ENCODE measurements around the gene SLCO2B1. TPM values are rescaled to one million over a fixed set of nuclear protein-coding genes. Genes with fewer than 3 reads are reported as not detected.
"Not testable (repeated sequence)": the region's sequence is repeated elsewhere in the genome, so short reads cannot be mapped to it uniquely, and the experiment has no call there.

The SLCO2B1 gene
- total and polyA plus RNA-seq, 12 donors = 5.8 to 234 (median 122) TPM

- Histone ChIP-seq H3K27me3 (no peaks in the 10 kb centered on the region), H3K4me1 (replicated peaks in 1 of 2) (no peaks in the 10 kb centered on the region), H3K4me3 (no peak overlapping the region), H3K27ac (no peak overlapping the region), H3K9me3 (replicated peaks in 1 of 3) (no peaks in the 10 kb centered on the region), H3K36me3 (replicated peaks in 1 of 2) (no peaks in the 10 kb centered on the region)
- WGBS, 4 donors = 58 to 64% (median 60%) methylated on average over 9 of the region's 9 CpGs
- intact Hi-C loops (cut with DNase I) = no loop called here
- DNase-seq = no peak
- no peak for TF ChIP-seq POLR2A (IDR thresholded peaks at IDR 0.05)
- TF ChIP-seq, protein P1, sequence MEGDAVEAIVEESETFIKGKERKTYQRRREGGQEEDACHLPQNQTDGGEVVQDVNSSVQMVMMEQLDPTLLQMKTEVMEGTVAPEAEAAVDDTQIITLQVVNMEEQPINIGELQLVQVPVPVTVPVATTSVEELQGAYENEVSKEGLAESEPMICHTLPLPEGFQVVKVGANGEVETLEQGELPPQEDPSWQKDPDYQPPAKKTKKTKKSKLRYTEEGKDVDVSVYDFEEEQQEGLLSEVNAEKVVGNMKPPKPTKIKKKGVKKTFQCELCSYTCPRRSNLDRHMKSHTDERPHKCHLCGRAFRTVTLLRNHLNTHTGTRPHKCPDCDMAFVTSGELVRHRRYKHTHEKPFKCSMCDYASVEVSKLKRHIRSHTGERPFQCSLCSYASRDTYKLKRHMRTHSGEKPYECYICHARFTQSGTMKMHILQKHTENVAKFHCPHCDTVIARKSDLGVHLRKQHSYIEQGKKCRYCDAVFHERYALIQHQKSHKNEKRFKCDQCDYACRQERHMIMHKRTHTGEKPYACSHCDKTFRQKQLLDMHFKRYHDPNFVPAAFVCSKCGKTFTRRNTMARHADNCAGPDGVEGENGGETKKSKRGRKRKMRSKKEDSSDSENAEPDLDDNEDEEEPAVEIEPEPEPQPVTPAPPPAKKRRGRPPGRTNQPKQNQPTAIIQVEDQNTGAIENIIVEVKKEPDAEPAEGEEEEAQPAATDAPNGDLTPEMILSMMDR (IDR thresholded peaks at IDR 0.05) = no peak
Measured at GRCh38 chr11:75105462-75105925, 45.4 kb upstream of the SLCO2B1 start.

DNA sequence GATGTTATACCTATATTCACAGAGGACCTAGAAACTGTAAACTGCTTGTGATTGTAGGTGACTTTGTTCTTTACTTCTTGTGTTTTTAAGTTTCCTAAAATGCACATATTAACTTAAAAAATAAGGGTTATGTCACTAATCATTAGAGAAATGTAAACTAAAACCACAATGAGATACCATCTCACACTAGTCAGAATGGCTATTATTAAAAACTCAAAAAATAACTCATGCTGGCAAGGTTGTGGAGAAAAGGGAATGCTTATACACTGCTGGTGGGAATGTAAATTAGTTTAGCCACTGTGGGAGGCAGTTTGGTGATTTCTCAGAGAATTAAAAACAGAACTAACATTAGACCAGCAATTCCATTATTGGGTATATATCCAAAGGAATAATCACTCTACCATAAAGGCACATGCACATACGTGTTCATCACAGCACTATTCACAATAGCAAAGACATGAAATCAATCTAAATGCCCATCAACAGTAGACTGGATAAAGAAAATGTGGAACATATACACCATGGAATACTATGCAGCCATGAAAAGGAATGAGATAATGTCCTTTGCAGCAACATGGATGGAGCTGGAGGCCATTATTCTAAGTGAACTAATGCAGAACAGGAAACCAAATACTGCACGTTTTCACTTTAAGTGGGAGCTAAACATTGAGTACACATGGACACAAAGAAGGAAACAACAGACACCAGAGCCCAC, 44.8 kb upstream of the SLCO2B1 start:
- H3K4me1 ChIP-seq (replicated peaks in 1 of 2); H3K36me3 ChIP-seq (replicated peaks in 1 of 2); H3K27me3 ChIP-seq; DNase-seq; H3K9me3 ChIP-seq (replicated peaks in 1 of 3); H3K4me3 ChIP-seq; intact Hi-C loops (cut with DNase I); H3K27ac ChIP-seq: not testable (repeated sequence)
- WGBS, 4 donors = 46 to 66% (median 59%) methylated on average over 2 of the region's 2 CpGs

DNA sequence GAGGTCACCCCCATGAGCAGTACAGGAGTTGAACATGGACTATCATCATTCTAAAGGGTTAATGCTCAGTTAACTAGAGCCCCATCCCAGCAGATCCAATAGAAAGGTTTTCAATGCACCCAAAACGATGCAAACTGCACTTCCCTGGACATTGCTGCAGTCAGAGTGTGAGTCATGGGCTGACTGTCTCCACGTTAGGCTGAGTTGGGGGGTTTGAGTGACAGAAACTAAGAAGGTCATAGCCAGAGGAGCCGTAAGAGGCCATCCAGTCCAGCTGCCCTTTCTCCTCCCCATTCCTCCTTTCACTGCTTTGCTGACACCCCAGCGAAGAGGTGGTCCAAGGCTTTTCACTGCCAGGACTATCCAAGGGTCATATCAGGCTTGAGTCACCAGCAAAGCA, 43.7 kb upstream of the SLCO2B1 start:
- Histone ChIP-seq H3K4me1 (replicated peaks in 1 of 2) (no peaks in the 10 kb centered on the region), H3K36me3 (replicated peaks in 1 of 2) (no peaks in the 10 kb centered on the region), H3K27me3 (no peaks in the 10 kb centered on the region), H3K27ac (peak overlapping the region in 1 of 5 donors; percentile 1), H3K9me3 (replicated peaks in 1 of 3) (no peaks in the 10 kb centered on the region), H3K4me3 (no peak overlapping the region)
- no peak for TF ChIP-seq POLR2A (IDR thresholded peaks at IDR 0.05)
- TF ChIP-seq, protein P1 (IDR thresholded peaks at IDR 0.05) = no peak
- peak in 3 of 7 donors; percentile 8 to 29 (median 19) for DNase-seq
- intact Hi-C loops (cut with DNase I) = no loop called here
- 31 to 33% (median 33%) methylated on average over 4 of the region's 4 CpGs for WGBS, 4 donors

DNA sequence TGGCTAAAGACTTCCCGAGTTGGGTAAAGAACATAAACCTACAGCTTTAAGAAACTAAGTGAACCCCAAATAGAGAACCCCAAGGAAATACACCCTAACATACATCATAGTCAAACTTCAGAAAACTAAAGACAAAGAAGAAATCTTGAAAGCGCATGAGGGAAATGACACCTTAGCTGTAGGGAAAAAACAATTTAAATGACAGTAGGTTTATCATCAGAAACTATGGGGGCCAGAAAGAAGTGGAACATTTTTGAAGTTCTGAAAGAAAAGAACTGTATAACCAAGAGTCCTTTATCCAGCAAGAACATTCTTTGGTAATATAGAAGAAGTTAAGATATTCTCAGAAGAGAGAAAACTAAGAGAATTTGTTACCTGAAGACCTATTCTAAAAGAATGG, 38.7 kb upstream of the SLCO2B1 start:
- no peaks in the 10 kb centered on the region for H3K4me1 ChIP-seq (replicated peaks in 1 of 2)
- intact Hi-C loops (cut with DNase I) = no loop called here
- no peak overlapping the region for H3K4me3 ChIP-seq
- H3K9me3 ChIP-seq (replicated peaks in 1 of 3) = no peaks in the 10 kb centered on the region
- no peaks in the 10 kb centered on the region for H3K27me3 ChIP-seq
- TF ChIP-seq, protein P1 (IDR thresholded peaks at IDR 0.05) = no peak
- no peak for TF ChIP-seq POLR2A (IDR thresholded peaks at IDR 0.05)
- H3K36me3 ChIP-seq (replicated peaks in 1 of 2) = no peaks in the 10 kb centered on the region
- DNase-seq = no peak
- 69 to 73% (median 72%) methylated on average over 2 of the region's 2 CpGs for WGBS, 4 donors
- no peak overlapping the region for H3K27ac ChIP-seq

DNA sequence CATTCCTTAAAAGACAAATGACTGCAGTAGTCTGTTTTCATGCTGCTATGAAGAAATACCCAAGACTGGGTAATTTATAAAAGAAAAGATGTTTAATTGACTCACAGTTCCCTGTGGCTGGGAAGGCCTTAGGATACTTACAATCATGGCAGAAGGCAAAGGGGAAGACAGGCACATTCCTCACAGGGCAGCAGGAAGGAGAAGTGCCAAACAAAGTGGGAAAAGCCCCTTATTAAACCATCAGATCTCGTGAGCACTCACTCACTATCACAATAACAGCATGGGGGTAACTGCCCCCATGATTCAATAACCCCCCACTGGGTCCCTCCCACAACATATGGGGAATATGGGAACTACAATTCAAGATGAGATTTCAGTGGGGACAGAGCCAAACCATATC, 37.9 kb upstream of the SLCO2B1 start:
- Histone ChIP-seq H3K4me1 (replicated peaks in 1 of 2) (no peaks in the 10 kb centered on the region), H3K27me3 (no peaks in the 10 kb centered on the region), H3K36me3 (replicated peaks in 1 of 2) (no peaks in the 10 kb centered on the region), H3K27ac (no peak overlapping the region), H3K4me3 (no peak overlapping the region), H3K9me3 (replicated peaks in 1 of 3) (no peaks in the 10 kb centered on the region)
- intact Hi-C loops (cut with DNase I) = no loop called here
- DNase-seq = no peak
- no peak for TF ChIP-seq POLR2A (IDR thresholded peaks at IDR 0.05)
- TF ChIP-seq, protein P1 (IDR thresholded peaks at IDR 0.05) = no peak
- WGBS, 4 donors = 13 to 28% (median 20%) methylated on average over 1 of the region's 1 CpG
